H9 (cell line): ENCODE results near the gene TTC32. TPM values are rescaled to one million over a fixed set of nuclear protein-coding genes. Genes with fewer than 3 reads are reported as not detected.

Source experiments
- DNase-seq: peaks from one replicate; pipeline ENCODE4 v3.0.0-alpha.2; 2017
- H2AFZ ChIP-seq: one replicate; pipeline ENCODE4 v1.6.1; 2013; ENCODE audit warnings: mild to moderate bottlenecking, low read length, control low read depth, moderate library complexity
- H2AK5ac ChIP-seq: 2 replicates; pipeline ENCODE4 v1.6.1; 2013; ENCODE audit warnings: low read length, control low read depth, mixed read lengths; ENCODE audit not compliant: insufficient read length
- H2BK120ac ChIP-seq: one replicate; pipeline ENCODE4 v1.6.1; 2013; ENCODE audit warnings: low read depth, mild to moderate bottlenecking, low read length, control low read depth, inconsistent platforms; ENCODE audit not compliant: poor library complexity, severe bottlenecking
- H2BK12ac ChIP-seq: 2 replicates; pipeline ENCODE4 v1.6.1; 2013; ENCODE audit warnings: low read length, control low read depth, mixed read lengths, low read depth; ENCODE audit not compliant: insufficient read length
- H2BK15ac ChIP-seq: 2 replicates; pipeline ENCODE4 v1.6.1; 2013; ENCODE audit warnings: low read depth, low read length, control low read depth
- H2BK20ac ChIP-seq: one replicate; pipeline ENCODE4 v1.6.1; 2013; ENCODE audit warnings: low read depth, mild to moderate bottlenecking, low read length, control low read depth, inconsistent platforms; ENCODE audit not compliant: poor library complexity, severe bottlenecking
- H2BK5ac ChIP-seq: 2 replicates; pipeline ENCODE4 v1.6.1; 2013; ENCODE audit warnings: low read length, control low read depth, mixed read lengths; ENCODE audit not compliant: insufficient read length
- H3K14ac ChIP-seq: 2 replicates; pipeline ENCODE4 v1.6.1; 2013; ENCODE audit warnings: low read length, control low read depth; ENCODE audit not compliant: insufficient read depth
- H3K18ac ChIP-seq: 2 replicates; pipeline ENCODE4 v1.6.1; 2013; ENCODE audit warnings: low read depth, mild to moderate bottlenecking, mixed read lengths, low read length, control low read depth; ENCODE audit not compliant: insufficient read length
- H3K23ac ChIP-seq: 2 replicates; pipeline ENCODE4 v1.6.1; 2013; ENCODE audit warnings: low read length, control low read depth, mixed read lengths, low read depth; ENCODE audit not compliant: insufficient read length
- H3K23me2 ChIP-seq: 2 replicates; pipeline ENCODE4 v1.6.1; 2013; ENCODE audit warnings: low read depth, mild to moderate bottlenecking, mixed read lengths, low read length, control low read depth; ENCODE audit not compliant: insufficient read length, poor library complexity, severe bottlenecking
- H3K27ac ChIP-seq: 2 replicates; pipeline ENCODE4 v1.5.1; 2013; ENCODE audit warnings: low read length, control low read depth, mixed read lengths, low read depth; ENCODE audit not compliant: insufficient read length
- H3K27me3 ChIP-seq: 2 replicates; pipeline ENCODE4 v1.6.1; 2013; ENCODE audit warnings: low read length, control low read depth, inconsistent platforms; ENCODE audit not compliant: insufficient read depth
- H3K4ac ChIP-seq: 2 replicates; pipeline ENCODE4 v1.6.1; 2013; ENCODE audit warnings: low read depth, mild to moderate bottlenecking, control low read depth, inconsistent platforms, low read length, moderate library complexity
- H3K4me1 ChIP-seq: 2 replicates; pipeline ENCODE4 v1.6.1; 2013; ENCODE audit warnings: low read length, control low read depth, inconsistent platforms; ENCODE audit not compliant: insufficient read depth
- H3K4me2 ChIP-seq: 2 replicates; pipeline ENCODE4 v1.6.1; 2013; ENCODE audit warnings: low read length, control low read depth, mixed read lengths; ENCODE audit not compliant: insufficient read length, insufficient read depth
- H3K56ac ChIP-seq: 2 replicates; pipeline ENCODE4 v1.6.1; 2013; ENCODE audit warnings: low read depth, mild to moderate bottlenecking, mixed read lengths, low read length, control low read depth; ENCODE audit not compliant: insufficient read length
- H3K79me1 ChIP-seq: 2 replicates; pipeline ENCODE4 v1.6.1; 2013; ENCODE audit warnings: low read depth, mild to moderate bottlenecking, moderate library complexity, low read length, control low read depth, inconsistent platforms; ENCODE audit not compliant: insufficient read depth, poor library complexity, severe bottlenecking
- H3K79me2 ChIP-seq: 2 replicates; pipeline ENCODE4 v1.6.1; 2013; ENCODE audit warnings: low read length, control low read depth, inconsistent platforms; ENCODE audit not compliant: insufficient read depth
- H3K9ac ChIP-seq: 2 replicates; pipeline ENCODE4 v1.6.1; 2013; ENCODE audit warnings: low read length, control low read depth, mixed read lengths; ENCODE audit not compliant: insufficient read length; ENCODE audit errors: extremely low read depth
- H3K9me3 ChIP-seq: one replicate; pipeline ENCODE4 v1.6.1; 2013; ENCODE audit warnings: low read depth, low read length, inconsistent platforms; ENCODE audit not compliant: control insufficient read depth
- H3T11ph ChIP-seq: one replicate; pipeline ENCODE4 v1.6.1; 2013; ENCODE audit warnings: mild to moderate bottlenecking, low read length, control low read depth, inconsistent platforms
- H4K20me1 ChIP-seq: one replicate; pipeline ENCODE4 v1.6.1; 2013; ENCODE audit not compliant: control insufficient read depth, insufficient read length, insufficient read depth
- H4K5ac ChIP-seq: 2 replicates; pipeline ENCODE4 v1.6.1; 2013; ENCODE audit warnings: low read depth, mild to moderate bottlenecking, mixed read lengths, low read length, control low read depth; ENCODE audit not compliant: insufficient read length
- H4K8ac ChIP-seq: replicated peaks from 2 replicates; pipeline ENCODE4 v1.6.1; 2013; ENCODE audit warnings: low read length, control low read depth, mixed read lengths, low read depth; ENCODE audit not compliant: insufficient read length
- H4K91ac ChIP-seq: 2 replicates; pipeline ENCODE4 v1.6.1; 2013; ENCODE audit warnings: low read depth, mild to moderate bottlenecking, moderate library complexity, mixed read lengths, low read length, control low read depth; ENCODE audit not compliant: insufficient read length
- H3K27ac Mint-ChIP-seq, 3 experiments: 2 replicates in 2 of 3; 3 replicates in 1 of 3; pipeline ENCODE4 v1.8.0; 2020 to 2021; ENCODE audit warnings: mixed read lengths in 3 of 3, mild to moderate bottlenecking in 1 of 3, moderate library complexity in 1 of 3
- H3K27me3 Mint-ChIP-seq: 2 replicates; pipeline ENCODE4 v1.8.0; 2021; ENCODE audit warnings: low read depth, mild to moderate bottlenecking, moderate library complexity, mixed read lengths
- H3K36me3 Mint-ChIP-seq, 3 experiments: 2 replicates in 2 of 3; 3 replicates in 1 of 3; pipeline ENCODE4 v1.8.0; 2020 to 2021; ENCODE audit warnings: low read depth in 3 of 3, mixed read lengths in 3 of 3; ENCODE audit not compliant: insufficient read depth in 1 of 3
- H3K4me1 Mint-ChIP-seq, 2 experiments: 2 replicates each; pipeline ENCODE4 v1.8.0; 2020; ENCODE audit warnings: mixed read lengths in 2 of 2
- H3K4me3 Mint-ChIP-seq, 2 experiments: 2 replicates in 1 of 2; 3 replicates in 1 of 2; pipeline ENCODE4 v1.8.0; 2020 to 2021; ENCODE audit warnings: mild to moderate bottlenecking in 2 of 2, mixed read lengths in 2 of 2, moderate library complexity in 1 of 2
- H3K9me3 Mint-ChIP-seq, 2 experiments: 2 replicates in 1 of 2; 3 replicates in 1 of 2; pipeline ENCODE4 v1.8.0; 2020; ENCODE audit warnings: mild to moderate bottlenecking in 2 of 2, mixed read lengths in 2 of 2, moderate library complexity in 1 of 2
- WGBS: extraction: QIAGEN DNeasy Blood & Tissue Kit; methylation state at CpG from one replicate; pipeline ENCODE4 v1.1.7; 2013; ENCODE audit warnings: missing lambda C conversion rate, low lambda C conversion rate, mixed read lengths; ENCODE audit not compliant: insufficient read length; ENCODE audit errors: extremely low coverage; 5-methylcytosine and 5-hydroxymethylcytosine counted together
- total RNA-seq: library from RNA; stranded (reverse); gene quantifications from 2 replicates; pipeline ENCODE4 v1.2.1, GENCODE V29; 2021
- TF ChIP-seq, protein P1 (sequence below): fragments of 200-600 bp; sonication (generic); conservative IDR thresholded peaks from 3 replicates; pipeline ENCODE4 v1.8.0; 2021; ENCODE audit warnings: antibody characterized with exemption, mild to moderate bottlenecking

Gene TTC32
- total RNA-seq, 1 experiment from 2014 or later, result 8.9 TPM

GRCh38 chr2:19890104-19890503, 11.7 kb downstream of the TTC32 start:
- Histone ChIP-seq H3K79me1 (no peaks in the 10 kb centered on the region), H2BK20ac (no peak overlapping the region), H3K4ac (no peak overlapping the region), H2AK5ac (no peak overlapping the region), H4K5ac (no peak overlapping the region), H2BK120ac (no peak overlapping the region), H3K23ac (no peak overlapping the region), H3K18ac (no peak overlapping the region), H2AFZ (no peak overlapping the region), H3K4me2 (no peak overlapping the region), H3K27me3 (no peaks in the 10 kb centered on the region), H4K8ac (no peak overlapping the region), H3K14ac (no peak overlapping the region), H3K27ac (no peak overlapping the region), H3K9me3 (no peaks in the 10 kb centered on the region), H3T11ph (no peak overlapping the region), H3K4me1 (no peaks in the 10 kb centered on the region), H4K20me1 (no peaks in the 10 kb centered on the region), H3K9ac (no peak overlapping the region), H2BK5ac (no peak overlapping the region), H2BK12ac (no peak overlapping the region), H4K91ac (no peak overlapping the region), H3K56ac (no peak overlapping the region), H3K79me2 (no peaks in the 10 kb centered on the region), H2BK15ac (no peak overlapping the region), H3K23me2 (no peaks in the 10 kb centered on the region)
- Mint-ChIP-seq H3K9me3 (no peaks in the 10 kb centered on the region), H3K27me3 (no peaks in the 10 kb centered on the region; the same call in 1 of the 2 replicates), H3K4me1 (peaks cover 7 to 16% of the 10 kb centered on the region in 2 experiments), H3K4me3 (no peak overlapping the region), H3K36me3 (no peaks in the 10 kb centered on the region; a peak in 1 of 7 replicates), H3K27ac (peak overlapping the region; percentile 6 to 21 (median 12); a peak in 3 of 7 replicates)
- TF ChIP-seq, protein P1, sequence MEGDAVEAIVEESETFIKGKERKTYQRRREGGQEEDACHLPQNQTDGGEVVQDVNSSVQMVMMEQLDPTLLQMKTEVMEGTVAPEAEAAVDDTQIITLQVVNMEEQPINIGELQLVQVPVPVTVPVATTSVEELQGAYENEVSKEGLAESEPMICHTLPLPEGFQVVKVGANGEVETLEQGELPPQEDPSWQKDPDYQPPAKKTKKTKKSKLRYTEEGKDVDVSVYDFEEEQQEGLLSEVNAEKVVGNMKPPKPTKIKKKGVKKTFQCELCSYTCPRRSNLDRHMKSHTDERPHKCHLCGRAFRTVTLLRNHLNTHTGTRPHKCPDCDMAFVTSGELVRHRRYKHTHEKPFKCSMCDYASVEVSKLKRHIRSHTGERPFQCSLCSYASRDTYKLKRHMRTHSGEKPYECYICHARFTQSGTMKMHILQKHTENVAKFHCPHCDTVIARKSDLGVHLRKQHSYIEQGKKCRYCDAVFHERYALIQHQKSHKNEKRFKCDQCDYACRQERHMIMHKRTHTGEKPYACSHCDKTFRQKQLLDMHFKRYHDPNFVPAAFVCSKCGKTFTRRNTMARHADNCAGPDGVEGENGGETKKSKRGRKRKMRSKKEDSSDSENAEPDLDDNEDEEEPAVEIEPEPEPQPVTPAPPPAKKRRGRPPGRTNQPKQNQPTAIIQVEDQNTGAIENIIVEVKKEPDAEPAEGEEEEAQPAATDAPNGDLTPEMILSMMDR, result no peak
- no peak for DNase-seq
- WGBS, result no CpG with 5 or more reads among the region's 3 CpGs
